HUES48 (cell line): Measurements from ENCODE around the gene TIAM1.
"Not testable (repeated sequence)": the region's sequence is repeated elsewhere in the genome, so short reads cannot be mapped to it uniquely, and the experiment has no call there.

Experiments
- H3K27ac ChIP-seq: one replicate; pipeline ENCODE4 v1.7.0; 2013; ENCODE audit warnings: low read depth, low read length, inconsistent platforms
- H3K27me3 ChIP-seq: 2 replicates; pipeline ENCODE4 v1.6.1; 2013; ENCODE audit warnings: mild to moderate bottlenecking, low read length; ENCODE audit not compliant: control insufficient read depth, insufficient read depth
- H3K36me3 ChIP-seq: 2 replicates; pipeline ENCODE4 v1.6.1; 2013; ENCODE audit warnings: low read length; ENCODE audit not compliant: control insufficient read depth, insufficient read depth
- H3K4me1 ChIP-seq: 2 replicates; pipeline ENCODE4 v1.6.1; 2013; ENCODE audit warnings: mild to moderate bottlenecking, low read length; ENCODE audit not compliant: control insufficient read depth, insufficient read depth
- H3K4me3 ChIP-seq: 2 replicates; pipeline ENCODE4 v1.5.1; 2013; ENCODE audit warnings: mild to moderate bottlenecking, low read depth, low read length
- H3K9ac ChIP-seq: 2 replicates; pipeline ENCODE4 v1.6.1; 2013; ENCODE audit warnings: mild to moderate bottlenecking, low read depth, low read length, moderate library complexity
- H3K9me3 ChIP-seq: 2 replicates; pipeline ENCODE4 v1.6.1; 2013; ENCODE audit warnings: low read length; ENCODE audit not compliant: control insufficient read depth, insufficient read depth

The TIAM1 gene

DNA sequence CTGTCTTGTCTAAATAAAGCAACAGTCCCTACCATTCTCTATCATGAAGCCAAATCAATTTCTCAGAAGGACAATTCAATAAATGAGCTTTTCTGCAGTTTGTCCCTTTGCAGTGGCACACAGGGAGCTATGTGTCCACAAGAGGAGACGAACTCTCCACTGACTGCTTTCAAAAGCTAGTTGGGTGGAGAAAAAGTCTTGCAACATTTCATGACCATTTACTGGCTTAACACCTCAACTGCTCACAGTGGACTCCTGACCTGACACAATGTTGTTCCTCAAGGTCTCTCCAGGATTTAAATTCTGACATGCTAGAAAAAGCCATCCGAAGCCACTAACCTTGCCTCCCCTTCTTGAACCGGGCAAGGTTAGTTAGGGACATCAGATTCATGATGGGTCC lies 111.7 kb downstream of the TIAM1 start:
- Histone ChIP-seq H3K36me3 (0 out of 2 replicates have a peak, but pooled peaks cover 3% of the 10 kb centered on the region), H3K9me3 (no peaks in the 10 kb centered on the region), H3K9ac (no peak overlapping the region), H3K27ac (no peak overlapping the region), H3K27me3 (no peaks in the 10 kb centered on the region), H3K4me1 (no peaks in the 10 kb centered on the region), H3K4me3 (no peak overlapping the region)

DNA sequence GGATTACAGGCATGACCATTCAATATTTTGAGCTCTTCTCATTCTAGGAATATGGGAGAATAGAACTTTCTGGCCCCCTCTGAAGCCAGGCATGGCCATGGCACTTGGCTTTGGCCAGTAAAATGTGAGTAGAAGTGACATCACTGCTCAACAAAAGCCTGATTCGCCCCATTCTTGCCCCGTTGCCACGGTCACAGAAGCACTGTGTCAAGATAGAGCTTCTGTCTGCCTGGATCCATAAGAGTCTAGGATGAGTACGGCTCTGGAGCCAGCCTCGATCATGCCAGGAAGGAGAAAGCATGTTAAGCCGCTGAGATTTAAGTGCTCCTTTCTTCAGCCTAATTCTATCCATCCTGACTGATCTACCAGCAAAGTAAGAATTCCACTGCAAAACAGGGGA lies 113.1 kb downstream of the TIAM1 start:
- Histone ChIP-seq H3K9me3 (no peaks in the 10 kb centered on the region), H3K27ac (no peak overlapping the region), H3K27me3 (no peaks in the 10 kb centered on the region), H3K4me1 (no peaks in the 10 kb centered on the region), H3K4me3 (no peak overlapping the region), H3K9ac (no peak overlapping the region), H3K36me3 (0 out of 2 replicates have a peak, but pooled peaks cover 3% of the 10 kb centered on the region)

DNA sequence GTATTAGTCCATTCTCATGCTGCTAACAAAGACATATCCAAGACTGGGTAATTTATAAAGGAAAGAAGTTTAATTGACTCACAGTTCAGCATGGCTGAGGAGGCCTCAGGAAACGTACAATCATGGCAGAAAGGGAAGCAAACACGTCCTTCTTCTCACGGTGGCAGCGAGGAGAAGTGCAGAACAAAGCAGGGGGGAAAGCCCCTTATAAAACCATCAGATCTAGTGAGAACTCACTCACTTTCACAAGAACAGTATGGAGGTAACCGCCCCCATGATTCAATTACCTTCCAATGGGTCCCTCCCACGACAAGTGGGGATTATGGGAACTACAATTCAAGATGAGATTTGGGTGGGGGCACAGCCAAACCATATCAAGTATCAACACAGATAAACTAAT lies 115.3 kb downstream of the TIAM1 start:
- H3K27ac ChIP-seq, H3K9me3 ChIP-seq, H3K4me1 ChIP-seq, H3K9ac ChIP-seq, H3K27me3 ChIP-seq, H3K36me3 ChIP-seq, H3K4me3 ChIP-seq: not testable (repeated sequence)

DNA sequence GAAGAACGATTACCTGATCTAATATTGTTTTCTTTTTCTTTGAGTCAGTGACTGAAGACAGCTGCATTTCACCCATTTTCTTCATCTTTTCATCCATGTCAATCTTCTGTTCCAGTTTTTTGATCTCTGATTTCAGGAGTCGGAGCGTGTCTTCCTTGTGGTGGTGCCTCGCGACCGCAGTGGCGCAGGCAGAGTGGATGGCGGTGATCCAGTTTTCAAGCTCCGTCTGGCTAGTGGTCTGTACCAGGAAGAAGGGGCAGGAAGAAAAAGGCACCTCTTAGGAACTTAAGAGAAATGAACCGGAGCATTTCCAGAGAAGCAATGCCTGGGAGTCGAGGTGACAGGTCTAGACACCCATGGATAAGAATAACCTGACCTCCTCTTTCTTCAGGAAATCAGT lies 118.3 kb downstream of the TIAM1 start:
- H3K27ac ChIP-seq: no peak overlapping the region
- H3K9ac ChIP-seq: no peak overlapping the region
- no peak overlapping the region for H3K4me3 ChIP-seq
- H3K27me3 ChIP-seq: no peaks in the 10 kb centered on the region
- H3K36me3 ChIP-seq: peaks cover 11% of the 10 kb centered on the region; the same call in 1 of the 2 replicates
- no peaks in the 10 kb centered on the region for H3K4me1 ChIP-seq
- no peaks in the 10 kb centered on the region for H3K9me3 ChIP-seq

DNA sequence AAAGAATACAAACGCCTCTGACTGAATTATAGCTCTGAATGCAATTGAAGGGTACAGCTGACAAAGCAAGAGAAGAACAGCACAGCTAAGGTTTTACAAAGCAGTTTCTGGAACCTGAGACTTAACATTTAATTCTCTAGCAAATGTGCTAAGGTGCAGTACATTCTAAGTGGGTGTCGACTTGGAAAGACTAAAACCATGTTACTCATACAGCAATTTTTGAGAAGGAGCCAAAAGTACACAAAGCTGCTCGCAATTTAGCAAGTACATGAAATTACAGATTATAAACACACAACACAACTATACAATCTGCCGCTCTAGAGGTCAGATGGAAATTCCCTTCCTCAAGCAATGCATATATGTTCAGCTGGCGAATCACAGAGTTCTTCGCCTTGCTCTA lies 121.9 kb downstream of the TIAM1 start:
- Histone ChIP-seq H3K27ac (no peak overlapping the region), H3K4me1 (peaks cover 4% of the 10 kb centered on the region; the same call in 1 of the 2 replicates)

DNA sequence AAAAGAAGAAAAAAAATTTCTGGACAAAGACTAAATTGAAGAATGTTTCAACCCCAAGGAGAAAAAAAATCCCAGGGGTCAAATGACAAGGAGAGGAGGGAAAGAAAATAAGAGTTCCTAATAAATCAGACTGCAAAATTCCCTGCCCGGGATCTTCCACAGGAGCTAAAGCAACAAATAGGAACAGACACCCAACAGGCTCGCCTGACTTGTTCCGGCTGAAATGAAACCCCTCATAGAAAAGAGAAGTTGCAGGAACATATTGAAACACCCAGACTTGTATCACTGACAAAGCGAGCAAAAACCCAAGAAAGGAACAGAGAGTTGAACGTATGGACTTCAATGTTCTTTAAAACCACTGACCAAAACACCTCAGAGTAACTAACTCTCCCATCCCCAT lies 123.0 kb downstream of the TIAM1 start:
- Histone ChIP-seq H3K27me3 (no peaks in the 10 kb centered on the region), H3K4me3 (no peak overlapping the region), H3K9me3 (no peaks in the 10 kb centered on the region), H3K4me1 (peaks cover 4% of the 10 kb centered on the region; the same call in 1 of the 2 replicates), H3K36me3 (peaks cover 9% of the 10 kb centered on the region; the same call in 1 of the 2 replicates), H3K27ac (peak overlapping the region; percentile 5), H3K9ac (no peak overlapping the region)

More for the DNA sequence above, 121.9 kb downstream of the TIAM1 start:
- Histone ChIP-seq H3K9ac (no peak overlapping the region), H3K27me3 (no peaks in the 10 kb centered on the region), H3K4me3 (no peak overlapping the region), H3K9me3 (no peaks in the 10 kb centered on the region), H3K36me3 (peaks cover 9% of the 10 kb centered on the region; the same call in 1 of the 2 replicates)

DNA sequence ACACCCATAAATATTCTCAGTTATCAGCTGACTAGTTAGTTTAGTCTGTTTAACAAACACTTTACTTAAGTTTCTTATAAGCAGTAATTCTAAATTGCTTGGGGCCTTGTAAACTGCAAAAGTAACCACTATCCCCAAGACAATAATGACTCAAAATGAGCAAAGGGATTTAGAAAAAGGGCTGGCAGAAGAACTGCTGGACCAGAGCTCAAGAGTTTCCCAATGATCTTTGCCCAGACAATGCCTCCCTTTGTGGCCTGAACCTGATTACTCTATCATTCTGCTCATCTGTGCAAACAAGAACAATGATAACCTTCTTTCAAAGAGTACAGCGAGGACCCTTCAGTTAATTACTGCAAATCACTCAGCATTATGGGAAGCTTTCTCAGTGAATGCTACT lies 123.5 kb downstream of the TIAM1 start:
- H3K9me3 ChIP-seq: no peaks in the 10 kb centered on the region
- no peak overlapping the region for H3K4me3 ChIP-seq
- H3K9ac ChIP-seq: no peak overlapping the region
- peaks cover 4% of the 10 kb centered on the region; the same call in 1 of the 2 replicates for H3K4me1 ChIP-seq
- H3K27me3 ChIP-seq: no peaks in the 10 kb centered on the region
- H3K36me3 ChIP-seq: peaks cover 9% of the 10 kb centered on the region; the same call in 1 of the 2 replicates
- peak overlapping the region; percentile 5 for H3K27ac ChIP-seq

DNA sequence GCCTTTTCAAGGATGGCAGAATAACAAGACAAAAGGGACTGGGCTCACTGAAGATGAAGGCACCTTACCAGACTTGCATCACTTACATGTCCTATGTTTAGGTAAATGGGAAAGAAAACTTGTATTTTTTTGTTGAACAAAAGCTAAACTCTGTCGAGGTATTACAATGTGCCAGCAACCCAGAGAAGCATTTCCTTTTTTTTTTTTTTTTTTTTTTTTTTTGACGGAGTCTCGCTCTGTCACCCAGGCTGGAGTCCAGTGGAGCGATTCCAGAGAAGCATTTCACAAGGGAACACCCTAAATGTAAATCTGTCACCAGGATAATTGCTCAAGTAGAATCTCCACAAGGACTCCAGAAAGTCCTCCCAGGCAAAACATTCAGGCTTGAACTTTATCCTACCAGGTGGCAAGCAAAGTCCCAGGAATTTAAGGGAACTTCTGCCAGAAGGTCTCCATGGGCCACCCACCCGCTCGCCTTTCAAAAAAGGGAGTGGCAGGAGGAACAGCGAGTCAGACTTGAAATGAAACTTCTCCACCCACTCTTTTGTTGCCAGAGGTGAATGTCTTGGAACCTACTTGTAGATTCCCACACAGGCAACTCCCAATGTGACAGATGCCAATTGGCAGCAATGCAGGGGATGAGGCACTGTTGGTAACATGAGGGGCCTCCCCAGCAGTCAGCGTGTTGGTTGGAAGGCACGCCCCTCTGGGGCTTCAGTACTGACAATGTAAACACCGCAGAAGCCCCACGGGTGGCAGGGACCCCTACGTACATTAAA lies 125.0 kb downstream of the TIAM1 start:
- H3K9me3 ChIP-seq: no peaks in the 10 kb centered on the region
- H3K27me3 ChIP-seq: no peaks in the 10 kb centered on the region
- H3K9ac ChIP-seq: no peak overlapping the region
- H3K4me1 ChIP-seq: peaks cover 4% of the 10 kb centered on the region; the same call in 1 of the 2 replicates
- no peak overlapping the region for H3K4me3 ChIP-seq
- no peak overlapping the region for H3K27ac ChIP-seq
- H3K36me3 ChIP-seq: peaks cover 4% of the 10 kb centered on the region; the same call in 1 of the 2 replicates

DNA sequence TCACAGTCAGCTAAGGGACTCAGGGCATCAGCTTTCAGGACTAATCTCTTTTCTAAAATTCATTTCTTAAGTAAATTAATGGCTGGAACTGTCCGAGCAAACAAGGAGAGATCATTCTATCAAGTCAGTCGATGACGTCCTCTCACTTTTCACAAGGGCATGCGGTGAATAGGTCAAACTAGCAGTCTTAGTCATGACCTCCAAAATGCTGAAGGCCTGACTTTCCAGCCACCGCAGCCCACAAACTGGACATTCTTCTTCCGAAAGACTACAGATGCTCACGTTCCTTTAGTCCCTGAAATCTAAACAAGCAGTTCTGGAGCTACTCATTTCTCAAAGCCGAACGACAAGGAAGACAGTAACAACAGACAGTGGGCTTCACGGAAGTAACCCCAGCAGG lies 127.9 kb downstream of the TIAM1 start:
- Histone ChIP-seq H3K36me3 (no peaks in the 10 kb centered on the region), H3K4me3 (no peak overlapping the region), H3K9ac (no peak overlapping the region), H3K27me3 (no peaks in the 10 kb centered on the region), H3K9me3 (no peaks in the 10 kb centered on the region), H3K27ac (no peak overlapping the region), H3K4me1 (peaks cover 4% of the 10 kb centered on the region; the same call in 1 of the 2 replicates)

DNA sequence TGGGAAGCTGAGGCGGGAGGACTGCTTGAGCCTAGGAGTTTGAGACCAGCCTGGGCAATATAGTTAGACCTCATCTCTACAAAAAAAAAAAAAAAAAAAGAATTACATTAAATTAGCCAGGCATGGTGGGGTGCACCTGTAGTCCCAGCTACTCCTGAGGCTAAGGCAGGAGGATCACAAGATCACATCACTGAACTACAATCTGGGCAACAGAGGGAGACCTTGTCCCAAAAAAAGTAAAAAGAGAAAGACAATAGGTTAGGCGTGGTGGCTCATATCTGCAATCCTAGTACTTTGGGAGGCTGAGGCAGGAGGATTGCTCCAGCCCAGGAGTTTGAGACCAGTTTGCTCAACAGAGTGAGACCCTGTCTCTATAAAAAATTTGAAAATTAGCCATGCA lies 130.3 kb downstream of the TIAM1 start:
- Histone ChIP-seq H3K4me1 (no peaks in the 10 kb centered on the region), H3K27me3 (no peaks in the 10 kb centered on the region), H3K9me3 (no peaks in the 10 kb centered on the region), H3K27ac (no peak overlapping the region), H3K36me3 (peaks cover 5% of the 10 kb centered on the region; the same call in 1 of the 2 replicates), H3K4me3 (no peak overlapping the region), H3K9ac (no peak overlapping the region)

DNA sequence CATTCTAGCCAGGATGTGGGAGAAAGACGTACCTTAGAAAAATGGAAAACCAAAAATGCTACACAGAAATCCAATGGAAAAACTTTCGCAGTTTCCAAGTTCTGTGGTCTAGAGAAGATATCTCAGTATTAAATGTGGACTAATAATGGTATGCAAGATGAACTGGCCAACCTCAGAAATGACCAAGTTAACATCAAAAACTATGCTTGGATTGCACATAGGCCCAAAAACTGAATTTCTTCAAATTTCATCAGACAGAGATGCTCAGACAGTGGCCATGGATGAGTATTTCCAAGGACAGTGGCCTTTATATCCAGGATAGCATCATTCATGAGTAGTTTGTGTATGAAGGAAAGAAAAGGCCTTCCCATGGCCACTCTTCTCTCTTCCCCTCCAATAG lies 132.2 kb downstream of the TIAM1 start:
- no peak overlapping the region for H3K9ac ChIP-seq
- no peak overlapping the region for H3K27ac ChIP-seq
- H3K4me3 ChIP-seq: no peak overlapping the region
- H3K36me3 ChIP-seq: peaks cover 5% of the 10 kb centered on the region; the same call in 1 of the 2 replicates
- no peaks in the 10 kb centered on the region for H3K27me3 ChIP-seq
- no peaks in the 10 kb centered on the region for H3K4me1 ChIP-seq
- H3K9me3 ChIP-seq: no peaks in the 10 kb centered on the region
